ENCODE measurements around the gene RPIA.

GRCh38 chr2:88754585-88755320, 63.3 kb downstream of the RPIA start:
- TF ChIP-seq BHLHE40 (IDR thresholded peaks at IDR 0.05; ENCODE audit: borderline replicate concordance), result no peak
- no peak for TF ChIP-seq FOXM1 (IDR thresholded peaks at IDR 0.05; ENCODE audit: borderline replicate concordance)
- no peak for TF ChIP-seq L3MBTL2 (conservative IDR thresholded peaks at IDR 0.05)
- no peak for TF ChIP-seq LEF1 (IDR thresholded peaks at IDR 0.05; ENCODE audit: borderline replicate concordance)
- no peak for TF ChIP-seq PKNOX1 (IDR thresholded peaks at IDR 0.05)
- TF ChIP-seq ELF4 (IDR thresholded peaks at IDR 0.05), result no peak

Data from HEK293T (cell line).